ENCODE data around the gene S1PR4.
A peak's percentile ranks its signal among the peaks of the same experiment; 100 is the strongest.

Gene S1PR4

GRCh38 chr19:3178377-3178972 lies at the start of gene S1PR4:
TSS of gene S1PR4 (plus strand) at chr19:3178769. CDS start at chr19:3178793, 24 bp downstream.
- no peak within 1 kb of the TSS for H3K27ac ChIP-seq (ENCODE audit: low read depth, low read length)
- H4K20me1 ChIP-seq (ENCODE audit: low read depth, low read length): no peaks in the 10 kb centered on the region
- H2AFZ ChIP-seq (ENCODE audit: low read depth, low read length, severe bottlenecking): no peak within 1 kb of the TSS
- no peak for TF ChIP-seq EZH2phosphoT487 (conservative IDR thresholded peaks at IDR 0.05; ENCODE audit: low read length)
- TF ChIP-seq CTCF (IDR thresholded peaks at IDR 0.05; ENCODE audit: insufficient read depth, low read length, poor library complexity, severe bottlenecking): no peak
- H3K4me2 ChIP-seq (ENCODE audit: low read depth, low read length, poor library complexity, severe bottlenecking): no peak within 1 kb of the TSS
- no peaks in the 10 kb centered on the region for H3K36me3 ChIP-seq (ENCODE audit: low read length)
- H3K9me2 ChIP-seq (replicated peaks; ENCODE audit: insufficient read depth, low read length): no peaks in the 10 kb centered on the region
- no peaks in the 10 kb centered on the region for H3F3A ChIP-seq (ENCODE audit: insufficient read depth)
- H3K27me3 ChIP-seq (ENCODE audit: low read length): no peaks in the 10 kb centered on the region
- no peaks in the 10 kb centered on the region for H3K9me3 ChIP-seq (ENCODE audit: insufficient read depth, low read length)
- H3K4me3 ChIP-seq (ENCODE audit: insufficient read depth, low read length, poor library complexity, severe bottlenecking): no peak within 1 kb of the TSS
- no peaks in the 10 kb centered on the region for H3K79me2 ChIP-seq (ENCODE audit: insufficient read depth, low read length)
- H3K9ac ChIP-seq (ENCODE audit: low read length): no peak within 1 kb of the TSS

- Histone ChIP-seq H3K4me2 (ENCODE audit: low read depth, low read length, poor library complexity, severe bottlenecking) (no peak overlapping the region), H2AFZ (ENCODE audit: low read depth, low read length, severe bottlenecking) (no peak overlapping the region), H3K4me3 (ENCODE audit: insufficient read depth, low read length, poor library complexity, severe bottlenecking) (no peak overlapping the region), H3K9me2 (replicated peaks; ENCODE audit: insufficient read depth, low read length) (no peaks in the 10 kb centered on the region), H3F3A (ENCODE audit: insufficient read depth) (no peaks in the 10 kb centered on the region), H3K9ac (ENCODE audit: low read length) (no peak overlapping the region), H4K20me1 (ENCODE audit: low read depth, low read length) (no peaks in the 10 kb centered on the region), H3K27ac (ENCODE audit: low read depth, low read length) (no peak overlapping the region), H3K36me3 (ENCODE audit: low read length) (no peaks in the 10 kb centered on the region), H3K79me2 (ENCODE audit: insufficient read depth, low read length) (no peaks in the 10 kb centered on the region), H3K27me3 (ENCODE audit: low read length) (no peaks in the 10 kb centered on the region), H3K9me3 (ENCODE audit: insufficient read depth, low read length) (no peaks in the 10 kb centered on the region)
- TF ChIP-seq EZH2phosphoT487 (conservative IDR thresholded peaks at IDR 0.05; ENCODE audit: low read length): no peak
- TF ChIP-seq CTCF (IDR thresholded peaks at IDR 0.05; ENCODE audit: insufficient read depth, low read length, poor library complexity, severe bottlenecking): peak; percentile 22
These were observed 49.5 kb upstream of the S1PR4 start for GRCh38 chr19:3129112-3129511.

GRCh38 chr19:3131168-3131567 lies 47.4 kb upstream of the S1PR4 start:
- H3K9me3 ChIP-seq (ENCODE audit: insufficient read depth, low read length): no peaks in the 10 kb centered on the region
- H3K9me2 ChIP-seq (replicated peaks; ENCODE audit: insufficient read depth, low read length): no peaks in the 10 kb centered on the region
- H3K79me2 ChIP-seq (ENCODE audit: insufficient read depth, low read length): no peaks in the 10 kb centered on the region
- no peak overlapping the region for H3K4me2 ChIP-seq (ENCODE audit: low read depth, low read length, poor library complexity, severe bottlenecking)
- no peaks in the 10 kb centered on the region for H3F3A ChIP-seq (ENCODE audit: insufficient read depth)
- H3K4me3 ChIP-seq (ENCODE audit: insufficient read depth, low read length, poor library complexity, severe bottlenecking): no peak overlapping the region
- H3K9ac ChIP-seq (ENCODE audit: low read length): no peak overlapping the region
- TF ChIP-seq EZH2phosphoT487 (conservative IDR thresholded peaks at IDR 0.05; ENCODE audit: low read length) (no peak), CTCF (IDR thresholded peaks at IDR 0.05; ENCODE audit: insufficient read depth, low read length, poor library complexity, severe bottlenecking) (no peak)
- no peak overlapping the region for H3K27ac ChIP-seq (ENCODE audit: low read depth, low read length)
- no peaks in the 10 kb centered on the region for H3K36me3 ChIP-seq (ENCODE audit: low read length)
- no peak overlapping the region for H2AFZ ChIP-seq (ENCODE audit: low read depth, low read length, severe bottlenecking)
- H3K27me3 ChIP-seq (ENCODE audit: low read length): no peaks in the 10 kb centered on the region
- H4K20me1 ChIP-seq (ENCODE audit: low read depth, low read length): no peaks in the 10 kb centered on the region

Measured in SU-DHL-6 (cell line).